Kasumi-1 (cell line): ENCODE measurements around the gene CXorf66.
"Not testable (repeated sequence)": the region's sequence is repeated elsewhere in the genome, so short reads cannot be mapped to it uniquely, and the experiment has no call there.

Experiments
- DNase-seq, 2 experiments: peaks; one replicate each; lab custom pipeline; 2025; lab: John Stamatoyannopoulos, UW

CXorf66 gene

GRCh38 chrX:139965421-139965820 lies at the start of gene CXorf66:
Gene CXorf66, minus strand, starts transcription at chrX:139965521. Its CDS starts 25 bp downstream, at chrX:139965496.
- no peak for DNase-seq

GRCh38 chrX:139982856-139983255 lies 17.5 kb upstream of the CXorf66 start:
- no peak for DNase-seq

GRCh38 chrX:139974471-139974870 lies 9.2 kb upstream of the CXorf66 start:
- no peak for DNase-seq

GRCh38 chrX:139972629-139973624 lies 7.6 kb upstream of the CXorf66 start:
- DNase-seq, result no peak

GRCh38 chrX:139972113-139972512 lies 6.8 kb upstream of the CXorf66 start:
- no peak for DNase-seq

- DNase-seq, result no peak
These were observed 6.1 kb upstream of the CXorf66 start for GRCh38 chrX:139971394-139971749.

GRCh38 chrX:139969286-139969685 lies 4.0 kb upstream of the CXorf66 start:
- DNase-seq, result no peak

- DNase-seq, result no peak
These were observed 2.4 kb upstream of the CXorf66 start for GRCh38 chrX:139967750-139968149.

- no peak for DNase-seq
These were observed 2.0 kb upstream of the CXorf66 start for GRCh38 chrX:139967300-139967699.

- DNase-seq, result not testable (repeated sequence)
These were observed 838 bp upstream of the CXorf66 start for GRCh38 chrX:139966159-139966558.

- not testable (repeated sequence) for DNase-seq
These were observed 4.2 kb downstream of the CXorf66 start for GRCh38 chrX:139961091-139961490.

GRCh38 chrX:139949703-139950102 lies 15.6 kb downstream of the CXorf66 start:
- DNase-seq, result no peak

GRCh38 chrX:139945075-139945474 lies 20.2 kb downstream of the CXorf66 start:
- no peak for DNase-seq

GRCh38 chrX:139936259-139936658 lies 29.1 kb downstream of the CXorf66 start:
- DNase-seq, result peak; percentile 17 to 49

- DNase-seq, result no peak
These were observed 31.4 kb downstream of the CXorf66 start for GRCh38 chrX:139933904-139934303.

GRCh38 chrX:139932901-139933796 lies 32.2 kb downstream of the CXorf66 start, which contains the start of gene ATP11C:
Gene ATP11C, minus strand, starts transcription at chrX:139933053. Its CDS starts 1,011 bp downstream, at chrX:139932042.
- peak; percentile 68 to 79 for DNase-seq

- DNase-seq, result peak in 1 of 2 experiments; percentile 26
These were observed 33.0 kb downstream of the CXorf66 start for GRCh38 chrX:139932073-139932900.

- DNase-seq, result no peak
These were observed 33.7 kb downstream of the CXorf66 start for GRCh38 chrX:139931646-139932072.

- peak; percentile 35 to 54 for DNase-seq
These were observed 34.2 kb downstream of the CXorf66 start for GRCh38 chrX:139930916-139931645.

- DNase-seq, result no peak
These were observed 34.9 kb downstream of the CXorf66 start for GRCh38 chrX:139930401-139930800.

GRCh38 chrX:139929876-139930275 lies 35.4 kb downstream of the CXorf66 start:
- no peak for DNase-seq
